A673 (cell line): Measurements from ENCODE around the gene RABIF.

ENCODE experiments used
- EZH2 ChIP-seq: fragments of 200-600 bp; sonication (generic); IDR thresholded peaks from 2 replicates; pipeline ENCODE4 v1.6.1; 2017; ENCODE audit warnings: borderline replicate concordance, low read depth, mild to moderate bottlenecking, mixed read lengths, antibody characterized with exemption, low read length; ENCODE audit not compliant: poor library complexity, severe bottlenecking
- TF ChIP-seq, protein P1 (sequence below): fragments of 300-800, 200-600 bp; sonication (generic); conservative IDR thresholded peaks from 2 replicates; pipeline ENCODE4 v1.5.1; 2017; ENCODE audit warnings: low read depth, mild to moderate bottlenecking, antibody characterized with exemption, low read length, moderate library complexity, mixed read lengths

DNA sequence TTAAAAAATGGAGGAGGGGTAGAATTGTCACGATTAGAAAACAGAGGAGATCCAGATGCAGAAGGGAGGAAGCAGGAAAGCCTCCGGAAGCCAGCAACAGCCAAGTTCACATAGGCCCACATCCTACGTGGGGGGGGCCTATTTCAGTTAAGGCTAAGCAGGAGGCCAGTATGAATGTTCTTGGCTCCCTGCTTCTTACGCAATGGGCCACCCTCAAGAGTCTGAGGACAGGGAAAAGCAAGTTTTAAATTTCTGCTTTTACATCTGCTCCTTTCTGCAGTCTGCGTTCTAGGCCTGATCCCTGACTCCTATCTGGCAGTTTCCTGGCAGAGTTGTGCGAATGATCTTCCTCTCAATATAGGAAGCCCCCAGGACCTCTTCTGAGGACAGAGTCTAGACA lies 30.6 kb downstream of the RABIF start:
- TF ChIP-seq, protein P1, sequence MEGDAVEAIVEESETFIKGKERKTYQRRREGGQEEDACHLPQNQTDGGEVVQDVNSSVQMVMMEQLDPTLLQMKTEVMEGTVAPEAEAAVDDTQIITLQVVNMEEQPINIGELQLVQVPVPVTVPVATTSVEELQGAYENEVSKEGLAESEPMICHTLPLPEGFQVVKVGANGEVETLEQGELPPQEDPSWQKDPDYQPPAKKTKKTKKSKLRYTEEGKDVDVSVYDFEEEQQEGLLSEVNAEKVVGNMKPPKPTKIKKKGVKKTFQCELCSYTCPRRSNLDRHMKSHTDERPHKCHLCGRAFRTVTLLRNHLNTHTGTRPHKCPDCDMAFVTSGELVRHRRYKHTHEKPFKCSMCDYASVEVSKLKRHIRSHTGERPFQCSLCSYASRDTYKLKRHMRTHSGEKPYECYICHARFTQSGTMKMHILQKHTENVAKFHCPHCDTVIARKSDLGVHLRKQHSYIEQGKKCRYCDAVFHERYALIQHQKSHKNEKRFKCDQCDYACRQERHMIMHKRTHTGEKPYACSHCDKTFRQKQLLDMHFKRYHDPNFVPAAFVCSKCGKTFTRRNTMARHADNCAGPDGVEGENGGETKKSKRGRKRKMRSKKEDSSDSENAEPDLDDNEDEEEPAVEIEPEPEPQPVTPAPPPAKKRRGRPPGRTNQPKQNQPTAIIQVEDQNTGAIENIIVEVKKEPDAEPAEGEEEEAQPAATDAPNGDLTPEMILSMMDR = no peak
- TF ChIP-seq EZH2 = no peak
